ENCODE data around the gene LDLRAD3. TPM values are rescaled to one million over a fixed set of nuclear protein-coding genes. Genes with fewer than 3 reads are reported as not detected.

Gene LDLRAD3
- total RNA-seq, 1 experiment from 2014 or later: 12.1 TPM

- Mint-ChIP-seq H3K27me3 (ENCODE audit: low read depth) (peaks cover 3% of the 10 kb centered on the region; the same call in 1 of the 2 replicates), H3K27ac (no peak overlapping the region), H3K36me3 (ENCODE audit: insufficient read depth in 1 of 3, low read depth in 3 of 3) (no peaks in the 10 kb centered on the region), H3K4me1 (peaks cover 2 to 5% of the 10 kb centered on the region in 2 experiments; a peak in 2 of 4 replicates), H3K4me3 (no peak overlapping the region), H3K9me3 (no peaks in the 10 kb centered on the region; a peak in 1 of 5 replicates)
- Histone ChIP-seq H3K14ac (ENCODE audit: insufficient read depth, low read length) (no peak overlapping the region), H3T11ph (ENCODE audit: low read length) (no peak overlapping the region), H4K8ac (replicated peaks; ENCODE audit: insufficient read length, low read depth, low read length) (no peak overlapping the region), H3K4ac (ENCODE audit: low read depth, low read length) (no peak overlapping the region), H3K4me1 (ENCODE audit: insufficient read depth, low read length) (no peaks in the 10 kb centered on the region), H4K5ac (ENCODE audit: insufficient read length, low read depth, low read length) (no peak overlapping the region), H3K23ac (ENCODE audit: insufficient read length, low read depth, low read length) (no peak overlapping the region), H2AFZ (ENCODE audit: low read length) (no peak overlapping the region), H3K18ac (ENCODE audit: insufficient read length, low read depth, low read length) (no peak overlapping the region), H3K79me1 (ENCODE audit: insufficient read depth, low read depth, low read length, poor library complexity, severe bottlenecking) (no peaks in the 10 kb centered on the region), H2BK5ac (ENCODE audit: insufficient read length, low read length) (no peak overlapping the region), H3K9ac (ENCODE audit: extremely low read depth, insufficient read length, low read length) (no peak overlapping the region), H3K23me2 (ENCODE audit: insufficient read length, low read depth, low read length, poor library complexity, severe bottlenecking) (no peaks in the 10 kb centered on the region), H3K79me2 (ENCODE audit: insufficient read depth, low read length) (no peaks in the 10 kb centered on the region), H3K4me2 (ENCODE audit: insufficient read depth, insufficient read length, low read length) (no peak overlapping the region), H4K91ac (ENCODE audit: insufficient read length, low read depth, low read length) (no peak overlapping the region), H3K27me3 (ENCODE audit: insufficient read depth, low read length) (no peaks in the 10 kb centered on the region), H2BK15ac (ENCODE audit: low read depth, low read length) (no peak overlapping the region), H3K9me3 (ENCODE audit: control insufficient read depth, low read depth, low read length) (no peaks in the 10 kb centered on the region), H3K27ac (ENCODE audit: insufficient read length, low read depth, low read length) (no peak overlapping the region), H3K56ac (ENCODE audit: insufficient read length, low read depth, low read length) (no peak overlapping the region), H2BK12ac (ENCODE audit: insufficient read length, low read depth, low read length) (no peak overlapping the region), H4K20me1 (ENCODE audit: control insufficient read depth, insufficient read depth, insufficient read length) (no peaks in the 10 kb centered on the region), H2BK20ac (ENCODE audit: low read depth, low read length, poor library complexity, severe bottlenecking) (no peak overlapping the region), H2AK5ac (ENCODE audit: insufficient read length, low read length) (no peak overlapping the region), H2BK120ac (ENCODE audit: low read depth, low read length, poor library complexity, severe bottlenecking) (no peak overlapping the region)
- TF ChIP-seq, protein P1, sequence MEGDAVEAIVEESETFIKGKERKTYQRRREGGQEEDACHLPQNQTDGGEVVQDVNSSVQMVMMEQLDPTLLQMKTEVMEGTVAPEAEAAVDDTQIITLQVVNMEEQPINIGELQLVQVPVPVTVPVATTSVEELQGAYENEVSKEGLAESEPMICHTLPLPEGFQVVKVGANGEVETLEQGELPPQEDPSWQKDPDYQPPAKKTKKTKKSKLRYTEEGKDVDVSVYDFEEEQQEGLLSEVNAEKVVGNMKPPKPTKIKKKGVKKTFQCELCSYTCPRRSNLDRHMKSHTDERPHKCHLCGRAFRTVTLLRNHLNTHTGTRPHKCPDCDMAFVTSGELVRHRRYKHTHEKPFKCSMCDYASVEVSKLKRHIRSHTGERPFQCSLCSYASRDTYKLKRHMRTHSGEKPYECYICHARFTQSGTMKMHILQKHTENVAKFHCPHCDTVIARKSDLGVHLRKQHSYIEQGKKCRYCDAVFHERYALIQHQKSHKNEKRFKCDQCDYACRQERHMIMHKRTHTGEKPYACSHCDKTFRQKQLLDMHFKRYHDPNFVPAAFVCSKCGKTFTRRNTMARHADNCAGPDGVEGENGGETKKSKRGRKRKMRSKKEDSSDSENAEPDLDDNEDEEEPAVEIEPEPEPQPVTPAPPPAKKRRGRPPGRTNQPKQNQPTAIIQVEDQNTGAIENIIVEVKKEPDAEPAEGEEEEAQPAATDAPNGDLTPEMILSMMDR (conservative IDR thresholded peaks at IDR 0.05): no peak
- no peak for DNase-seq
These were observed 13.4 kb upstream of the LDLRAD3 start for GRCh38 chr11:35930466-35930865.
